ENCODE results near the gene C3orf49.

- TF ChIP-seq, protein P1, sequence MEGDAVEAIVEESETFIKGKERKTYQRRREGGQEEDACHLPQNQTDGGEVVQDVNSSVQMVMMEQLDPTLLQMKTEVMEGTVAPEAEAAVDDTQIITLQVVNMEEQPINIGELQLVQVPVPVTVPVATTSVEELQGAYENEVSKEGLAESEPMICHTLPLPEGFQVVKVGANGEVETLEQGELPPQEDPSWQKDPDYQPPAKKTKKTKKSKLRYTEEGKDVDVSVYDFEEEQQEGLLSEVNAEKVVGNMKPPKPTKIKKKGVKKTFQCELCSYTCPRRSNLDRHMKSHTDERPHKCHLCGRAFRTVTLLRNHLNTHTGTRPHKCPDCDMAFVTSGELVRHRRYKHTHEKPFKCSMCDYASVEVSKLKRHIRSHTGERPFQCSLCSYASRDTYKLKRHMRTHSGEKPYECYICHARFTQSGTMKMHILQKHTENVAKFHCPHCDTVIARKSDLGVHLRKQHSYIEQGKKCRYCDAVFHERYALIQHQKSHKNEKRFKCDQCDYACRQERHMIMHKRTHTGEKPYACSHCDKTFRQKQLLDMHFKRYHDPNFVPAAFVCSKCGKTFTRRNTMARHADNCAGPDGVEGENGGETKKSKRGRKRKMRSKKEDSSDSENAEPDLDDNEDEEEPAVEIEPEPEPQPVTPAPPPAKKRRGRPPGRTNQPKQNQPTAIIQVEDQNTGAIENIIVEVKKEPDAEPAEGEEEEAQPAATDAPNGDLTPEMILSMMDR (IDR thresholded peaks at IDR 0.05 in 4 of 5, conservative IDR thresholded peaks at IDR 0.05 in 1 of 5): no peak
- no peak for TF ChIP-seq POLR2A (IDR thresholded peaks at IDR 0.05)
These were observed 34.0 kb downstream of the C3orf49 start for GRCh38 chr3:63853106-63853505.

All from gastrocnemius medialis (tissue), 4 donors.